ENCODE results near the gene ABCB9.

ABCB9 gene

GRCh38 chr12:122982477-122982815 is 16.2 kb upstream of the ABCB9 start:
- Histone ChIP-seq H3K36me3 (ENCODE audit: control insufficient read depth in 2 of 2, insufficient read depth in 2 of 2, low read length in 2 of 2) (peaks cover 2 to 12% of the 10 kb centered on the region in 2 donors), H3K4me1 (ENCODE audit: control insufficient read depth in 2 of 2, insufficient read depth in 2 of 2, low read length in 2 of 2) (peaks cover 25 to 38% of the 10 kb centered on the region in 2 donors), H3K4me3 (ENCODE audit: low read length in 2 of 2) (no peak overlapping the region), H3K27me3 (ENCODE audit: control insufficient read depth in 2 of 2, insufficient read depth in 2 of 2, low read length in 2 of 2) (no peaks in the 10 kb centered on the region), H3K9me3 (ENCODE audit: control insufficient read depth in 2 of 2, low read length in 2 of 2) (no peaks in the 10 kb centered on the region), H3K9ac (ENCODE audit: low read depth in 1 of 2, low read length in 2 of 2) (no peak overlapping the region), H3K27ac (ENCODE audit: low read depth in 2 of 2, low read length in 2 of 2) (no peak overlapping the region)

GRCh38 chr12:122981587-122982476 is 15.6 kb upstream of the ABCB9 start:
- Histone ChIP-seq H3K27me3 (ENCODE audit: control insufficient read depth in 2 of 2, insufficient read depth in 2 of 2, low read length in 2 of 2) (no peaks in the 10 kb centered on the region), H3K9me3 (ENCODE audit: control insufficient read depth in 2 of 2, low read length in 2 of 2) (no peaks in the 10 kb centered on the region), H3K9ac (ENCODE audit: low read depth in 1 of 2, low read length in 2 of 2) (peak overlapping the region; percentile 74 to 82), H3K4me1 (ENCODE audit: control insufficient read depth in 2 of 2, insufficient read depth in 2 of 2, low read length in 2 of 2) (peaks cover 25 to 40% of the 10 kb centered on the region in 2 donors), H3K4me3 (ENCODE audit: low read length in 2 of 2) (peak overlapping the region; percentile 84 to 85), H3K27ac (ENCODE audit: low read depth in 2 of 2, low read length in 2 of 2) (no peak overlapping the region), H3K36me3 (ENCODE audit: control insufficient read depth in 2 of 2, insufficient read depth in 2 of 2, low read length in 2 of 2) (peaks cover 0 to 10% of the 10 kb centered on the region in 2 donors)

DNA sequence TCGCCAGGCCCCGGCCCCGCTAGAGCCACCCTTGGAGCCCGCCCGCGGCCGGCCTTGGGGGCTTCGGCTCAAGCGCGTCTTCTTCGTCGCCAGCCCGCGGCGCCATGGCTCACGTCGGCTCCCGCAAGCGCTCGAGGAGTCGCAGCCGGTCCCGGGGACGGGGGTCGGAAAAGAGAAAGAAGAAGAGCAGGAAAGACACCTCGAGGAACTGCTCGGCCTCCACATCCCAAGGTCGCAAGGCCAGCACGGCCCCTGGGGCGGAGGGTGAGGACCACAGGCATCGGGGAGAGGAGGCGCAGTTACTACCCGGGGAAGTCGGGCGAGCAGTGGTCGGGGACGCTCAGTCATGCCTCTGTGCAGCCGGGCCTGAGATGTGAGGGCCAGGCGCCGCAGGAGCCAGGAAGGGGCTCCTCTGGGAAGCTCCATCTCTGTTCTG is 14.8 kb upstream of the ABCB9 start:
- H3K27ac ChIP-seq (ENCODE audit: low read depth in 2 of 2, low read length in 2 of 2): peak overlapping the region; percentile 50 to 80
- H3K4me1 ChIP-seq (ENCODE audit: control insufficient read depth in 2 of 2, insufficient read depth in 2 of 2, low read length in 2 of 2): peaks cover 29 to 47% of the 10 kb centered on the region in 2 donors

DNA sequence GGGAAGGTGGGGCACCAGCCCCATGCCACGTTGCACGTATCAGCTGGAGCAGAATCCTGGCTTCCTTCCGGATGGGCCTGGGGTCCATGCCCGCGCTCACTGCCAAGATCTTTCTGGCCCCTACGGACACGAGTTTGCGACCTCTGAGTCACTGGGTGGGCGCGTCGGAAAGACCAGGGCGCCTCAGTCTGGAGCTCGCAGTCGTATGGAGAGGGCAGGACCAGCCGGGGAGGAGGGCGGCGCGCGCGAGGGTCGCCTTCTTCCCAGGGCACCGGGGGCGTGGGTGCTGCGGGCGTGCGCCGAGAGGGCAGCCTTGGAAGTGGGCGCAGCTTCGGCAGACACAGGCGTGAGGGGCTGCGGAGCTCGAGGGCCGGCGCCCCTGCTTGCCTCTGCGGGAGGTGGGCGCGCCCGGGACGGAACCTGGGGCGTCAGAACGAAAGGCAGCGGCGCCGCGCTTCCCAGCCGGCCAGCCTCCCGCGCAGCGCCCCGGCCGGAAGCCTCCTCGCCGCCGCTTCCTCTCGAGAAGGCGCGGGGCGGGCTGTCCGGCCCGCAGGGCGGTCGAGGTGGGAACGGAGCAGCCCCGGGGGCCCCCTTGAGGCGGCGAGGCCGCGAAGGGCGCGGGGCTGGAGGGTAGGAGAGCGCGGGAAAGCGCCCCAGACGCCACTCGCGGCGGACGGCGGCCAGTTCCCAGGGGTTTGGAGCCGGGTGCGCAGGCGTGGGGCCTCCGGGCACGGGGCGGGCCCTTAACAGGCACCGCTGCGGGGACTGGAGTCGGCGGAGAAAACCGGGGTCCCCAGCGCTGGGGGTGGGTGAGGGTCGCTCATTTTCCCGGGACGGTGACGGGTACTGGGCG is 14.1 kb upstream of the ABCB9 start, which contains the start of gene ARL6IP4:
ARL6IP4 (plus strand) TSS at position 499 of the 853 bp plus-strand sequence. CDS start 459 bp downstream, outside the sequence.
- no peaks in the 10 kb centered on the region for H3K9me3 ChIP-seq (ENCODE audit: control insufficient read depth in 2 of 2, low read length in 2 of 2)
- H3K36me3 ChIP-seq (ENCODE audit: control insufficient read depth in 2 of 2, insufficient read depth in 2 of 2, low read length in 2 of 2): peaks cover 0 to 13% of the 10 kb centered on the region in 2 donors
- peaks cover 35 to 54% of the 10 kb centered on the region in 2 donors for H3K4me1 ChIP-seq (ENCODE audit: control insufficient read depth in 2 of 2, insufficient read depth in 2 of 2, low read length in 2 of 2)
- no peaks in the 10 kb centered on the region for H3K27me3 ChIP-seq (ENCODE audit: control insufficient read depth in 2 of 2, insufficient read depth in 2 of 2, low read length in 2 of 2)
- H3K4me3 ChIP-seq (ENCODE audit: low read length in 2 of 2): peak within 1 kb of the TSS; percentile 84 to 85
- peak within 1 kb of the TSS; percentile 74 to 82 for H3K9ac ChIP-seq (ENCODE audit: low read depth in 1 of 2, low read length in 2 of 2)
- H3K27ac ChIP-seq (ENCODE audit: low read depth in 2 of 2, low read length in 2 of 2): peak within 1 kb of the TSS; percentile 50 to 80

More for the DNA sequence above, 14.8 kb upstream of the ABCB9 start:
- Histone ChIP-seq H3K36me3 (ENCODE audit: control insufficient read depth in 2 of 2, insufficient read depth in 2 of 2, low read length in 2 of 2) (peaks cover 0 to 13% of the 10 kb centered on the region in 2 donors), H3K27me3 (ENCODE audit: control insufficient read depth in 2 of 2, insufficient read depth in 2 of 2, low read length in 2 of 2) (no peaks in the 10 kb centered on the region), H3K4me3 (ENCODE audit: low read length in 2 of 2) (peak overlapping the region; percentile 84 to 85), H3K9me3 (ENCODE audit: control insufficient read depth in 2 of 2, low read length in 2 of 2) (no peaks in the 10 kb centered on the region), H3K9ac (ENCODE audit: low read depth in 1 of 2, low read length in 2 of 2) (peak overlapping the region; percentile 74 to 82)

- peak overlapping the region; percentile 74 to 82 for H3K9ac ChIP-seq (ENCODE audit: low read depth in 1 of 2, low read length in 2 of 2)
- peaks cover 35 to 53% of the 10 kb centered on the region in 2 donors for H3K4me1 ChIP-seq (ENCODE audit: control insufficient read depth in 2 of 2, insufficient read depth in 2 of 2, low read length in 2 of 2)
- H3K27ac ChIP-seq (ENCODE audit: low read depth in 2 of 2, low read length in 2 of 2): peak overlapping the region in 1 of 2 donors; percentile 80
- peaks cover 0 to 13% of the 10 kb centered on the region in 2 donors for H3K36me3 ChIP-seq (ENCODE audit: control insufficient read depth in 2 of 2, insufficient read depth in 2 of 2, low read length in 2 of 2)
- H3K4me3 ChIP-seq (ENCODE audit: low read length in 2 of 2): peak overlapping the region; percentile 84 to 85
- no peaks in the 10 kb centered on the region for H3K9me3 ChIP-seq (ENCODE audit: control insufficient read depth in 2 of 2, low read length in 2 of 2)
- no peaks in the 10 kb centered on the region for H3K27me3 ChIP-seq (ENCODE audit: control insufficient read depth in 2 of 2, insufficient read depth in 2 of 2, low read length in 2 of 2)
These were observed 13.6 kb upstream of the ABCB9 start for GRCh38 chr12:122979908-122980182.

GRCh38 chr12:122979001-122979907 is 13.0 kb upstream of the ABCB9 start:
- Histone ChIP-seq H3K4me3 (ENCODE audit: low read length in 2 of 2) (peak overlapping the region; percentile 84 to 85), H3K4me1 (ENCODE audit: control insufficient read depth in 2 of 2, insufficient read depth in 2 of 2, low read length in 2 of 2) (peaks cover 36 to 49% of the 10 kb centered on the region in 2 donors), H3K9ac (ENCODE audit: low read depth in 1 of 2, low read length in 2 of 2) (peak overlapping the region; percentile 14 to 82), H3K9me3 (ENCODE audit: control insufficient read depth in 2 of 2, low read length in 2 of 2) (no peaks in the 10 kb centered on the region), H3K36me3 (ENCODE audit: control insufficient read depth in 2 of 2, insufficient read depth in 2 of 2, low read length in 2 of 2) (peaks cover 0 to 13% of the 10 kb centered on the region in 2 donors), H3K27ac (ENCODE audit: low read depth in 2 of 2, low read length in 2 of 2) (peak overlapping the region in 1 of 2 donors; percentile 38), H3K27me3 (ENCODE audit: control insufficient read depth in 2 of 2, insufficient read depth in 2 of 2, low read length in 2 of 2) (no peaks in the 10 kb centered on the region)

DNA sequence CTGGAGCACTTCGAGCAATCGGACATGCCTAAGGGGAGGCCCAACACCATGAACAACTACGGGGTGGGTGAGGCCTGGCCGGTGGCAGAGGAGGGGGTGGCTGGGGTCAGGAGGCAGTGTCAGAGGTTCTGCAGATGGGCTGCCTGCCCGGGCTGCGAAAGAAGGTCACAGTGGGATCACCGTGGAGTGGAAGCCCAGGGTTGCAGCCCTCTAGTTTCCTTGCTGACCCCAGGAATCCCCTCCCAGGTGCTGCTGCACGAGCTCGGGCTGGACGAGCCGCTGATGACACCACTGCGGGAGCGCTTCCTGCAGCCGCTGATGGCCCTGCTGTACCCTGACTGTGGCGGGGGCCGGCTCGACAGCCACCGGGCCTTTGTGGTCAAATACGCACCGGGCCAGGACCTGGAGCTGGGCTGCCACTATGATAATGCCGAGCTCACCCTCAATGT is 12.3 kb upstream of the ABCB9 start:
- Histone ChIP-seq H3K36me3 (ENCODE audit: control insufficient read depth in 2 of 2, insufficient read depth in 2 of 2, low read length in 2 of 2) (peaks cover 0 to 13% of the 10 kb centered on the region in 2 donors), H3K4me3 (ENCODE audit: low read length in 2 of 2) (no peak overlapping the region), H3K9me3 (ENCODE audit: control insufficient read depth in 2 of 2, low read length in 2 of 2) (no peaks in the 10 kb centered on the region), H3K9ac (ENCODE audit: low read depth in 1 of 2, low read length in 2 of 2) (no peak overlapping the region), H3K27me3 (ENCODE audit: control insufficient read depth in 2 of 2, insufficient read depth in 2 of 2, low read length in 2 of 2) (no peaks in the 10 kb centered on the region), H3K27ac (ENCODE audit: low read depth in 2 of 2, low read length in 2 of 2) (no peak overlapping the region), H3K4me1 (ENCODE audit: control insufficient read depth in 2 of 2, insufficient read depth in 2 of 2, low read length in 2 of 2) (peaks cover 36 to 47% of the 10 kb centered on the region in 2 donors)

GRCh38 chr12:122977655-122978392 is 11.6 kb upstream of the ABCB9 start:
- H3K9me3 ChIP-seq (ENCODE audit: control insufficient read depth in 2 of 2, low read length in 2 of 2): no peaks in the 10 kb centered on the region
- H3K27ac ChIP-seq (ENCODE audit: low read depth in 2 of 2, low read length in 2 of 2): no peak overlapping the region
- no peak overlapping the region for H3K4me3 ChIP-seq (ENCODE audit: low read length in 2 of 2)
- no peaks in the 10 kb centered on the region for H3K27me3 ChIP-seq (ENCODE audit: control insufficient read depth in 2 of 2, insufficient read depth in 2 of 2, low read length in 2 of 2)
- peaks cover 0 to 6% of the 10 kb centered on the region in 2 donors for H3K36me3 ChIP-seq (ENCODE audit: control insufficient read depth in 2 of 2, insufficient read depth in 2 of 2, low read length in 2 of 2)
- H3K9ac ChIP-seq (ENCODE audit: low read depth in 1 of 2, low read length in 2 of 2): no peak overlapping the region
- H3K4me1 ChIP-seq (ENCODE audit: control insufficient read depth in 2 of 2, insufficient read depth in 2 of 2, low read length in 2 of 2): peaks cover 36 to 47% of the 10 kb centered on the region in 2 donors

DNA sequence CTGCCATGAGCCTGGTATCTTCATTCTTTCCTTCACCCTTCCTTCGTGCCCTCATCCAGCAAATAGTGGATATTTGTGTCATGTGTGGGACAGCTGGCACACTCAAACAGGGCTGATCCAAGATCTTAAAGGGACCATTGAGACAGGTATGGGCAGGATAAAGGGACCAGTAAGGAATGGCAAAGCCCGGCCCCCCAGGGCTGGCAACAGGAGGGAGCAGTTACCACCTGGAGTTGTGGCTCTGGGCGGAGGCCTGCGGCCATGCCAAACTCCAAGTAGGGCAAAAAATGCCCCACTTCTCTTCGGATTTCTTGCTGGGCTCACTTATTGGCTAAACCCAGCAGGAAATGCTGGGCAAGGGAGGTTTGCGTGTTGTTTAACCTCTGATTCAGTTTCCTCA is 10.9 kb upstream of the ABCB9 start:
- peaks cover 35 to 45% of the 10 kb centered on the region in 2 donors for H3K4me1 ChIP-seq (ENCODE audit: control insufficient read depth in 2 of 2, insufficient read depth in 2 of 2, low read length in 2 of 2)
- peaks cover 0 to 5% of the 10 kb centered on the region in 2 donors for H3K36me3 ChIP-seq (ENCODE audit: control insufficient read depth in 2 of 2, insufficient read depth in 2 of 2, low read length in 2 of 2)
- H3K27me3 ChIP-seq (ENCODE audit: control insufficient read depth in 2 of 2, insufficient read depth in 2 of 2, low read length in 2 of 2): no peaks in the 10 kb centered on the region
- no peak overlapping the region for H3K27ac ChIP-seq (ENCODE audit: low read depth in 2 of 2, low read length in 2 of 2)
- H3K9ac ChIP-seq (ENCODE audit: low read depth in 1 of 2, low read length in 2 of 2): no peak overlapping the region
- H3K4me3 ChIP-seq (ENCODE audit: low read length in 2 of 2): no peak overlapping the region
- no peaks in the 10 kb centered on the region for H3K9me3 ChIP-seq (ENCODE audit: control insufficient read depth in 2 of 2, low read length in 2 of 2)
